NCI-H526 treated with DMSO at 0.1 percent for 48 hours (cell line): ENCODE measurements around the gene G6PD.
"Not testable (repeated sequence)": the region's sequence is repeated elsewhere in the genome, so short reads cannot be mapped to it uniquely, and the experiment has no call there.

Experiments used
- DNase-seq: peaks from one replicate; lab custom pipeline; 2025; lab: John Stamatoyannopoulos, UW

The G6PD gene

GRCh38 chrX:154515090-154515965, 31.3 kb downstream of the G6PD start:
- DNase-seq = peak; percentile 10

GRCh38 chrX:154513716-154514115, 32.9 kb downstream of the G6PD start:
- DNase-seq = no peak

GRCh38 chrX:154512879-154513553, 33.6 kb downstream of the G6PD start:
- DNase-seq = no peak

GRCh38 chrX:154511761-154512160, 34.9 kb downstream of the G6PD start:
- no peak for DNase-seq

GRCh38 chrX:154509455-154509854, 37.2 kb downstream of the G6PD start:
- DNase-seq = no peak

- no peak for DNase-seq
Measured at GRCh38 chrX:154508384-154508745, 38.3 kb downstream of the G6PD start.

GRCh38 chrX:154507673-154508383, 38.8 kb downstream of the G6PD start:
- DNase-seq = no peak

- no peak for DNase-seq
Measured at GRCh38 chrX:154506483-154507332, 39.9 kb downstream of the G6PD start.

GRCh38 chrX:154505734-154506133, 40.9 kb downstream of the G6PD start:
- DNase-seq = no peak

- no peak for DNase-seq
Measured at GRCh38 chrX:154502989-154503388, 43.7 kb downstream of the G6PD start.

GRCh38 chrX:154502098-154502497, 44.5 kb downstream of the G6PD start:
- no peak for DNase-seq

GRCh38 chrX:154501423-154501822, 45.2 kb downstream of the G6PD start:
- not testable (repeated sequence) for DNase-seq

- DNase-seq = not testable (repeated sequence)
Measured at GRCh38 chrX:154496591-154497137, 50.0 kb downstream of the G6PD start.

GRCh38 chrX:154495472-154495922, 51.1 kb downstream of the G6PD start:
- DNase-seq = no peak

- no peak for DNase-seq
Measured at GRCh38 chrX:154494715-154495114, 51.9 kb downstream of the G6PD start.

GRCh38 chrX:154490414-154491083, 56.1 kb downstream of the G6PD start, which contains the start of gene SLC10A3:
Gene SLC10A3 (minus strand): TSS chrX:154490629. CDS start chrX:154488940, 1,689 bp downstream.
- DNase-seq = peak; percentile 91

GRCh38 chrX:154490021-154490413, 56.6 kb downstream of the G6PD start:
- DNase-seq = no peak

- DNase-seq = no peak
Measured at GRCh38 chrX:154489182-154489581, 57.5 kb downstream of the G6PD start.

GRCh38 chrX:154488336-154489075, 58.1 kb downstream of the G6PD start:
- DNase-seq = no peak
